Renal pelvis (tissue), 4 donors: ENCODE measurements around the gene GPA33. TPM values are rescaled to one million over a fixed set of nuclear protein-coding genes. Genes with fewer than 3 reads are reported as not detected.
A peak's percentile ranks its signal among the peaks of the same experiment; 100 is the strongest.
"Not testable (repeated sequence)": the region's sequence is repeated elsewhere in the genome, so short reads cannot be mapped to it uniquely, and the experiment has no call there.

Experiments used
- DNase-seq: peaks from one replicate; pipeline ENCODE4 v3.0.0-alpha.2; 2013
- polyA plus RNA-seq, 3 donors: library from polyadenylated mRNA; unstranded; fragments of 120-200 nt; gene quantifications; one replicate each; pipeline ENCODE4 v1.2.1, GENCODE V29; 2013; ENCODE audit not compliant: insufficient read length in 3 of 3

The GPA33 gene
- polyA plus RNA-seq, 3 donors = 0.64 to 1.8 (median 1.8) TPM

DNA sequence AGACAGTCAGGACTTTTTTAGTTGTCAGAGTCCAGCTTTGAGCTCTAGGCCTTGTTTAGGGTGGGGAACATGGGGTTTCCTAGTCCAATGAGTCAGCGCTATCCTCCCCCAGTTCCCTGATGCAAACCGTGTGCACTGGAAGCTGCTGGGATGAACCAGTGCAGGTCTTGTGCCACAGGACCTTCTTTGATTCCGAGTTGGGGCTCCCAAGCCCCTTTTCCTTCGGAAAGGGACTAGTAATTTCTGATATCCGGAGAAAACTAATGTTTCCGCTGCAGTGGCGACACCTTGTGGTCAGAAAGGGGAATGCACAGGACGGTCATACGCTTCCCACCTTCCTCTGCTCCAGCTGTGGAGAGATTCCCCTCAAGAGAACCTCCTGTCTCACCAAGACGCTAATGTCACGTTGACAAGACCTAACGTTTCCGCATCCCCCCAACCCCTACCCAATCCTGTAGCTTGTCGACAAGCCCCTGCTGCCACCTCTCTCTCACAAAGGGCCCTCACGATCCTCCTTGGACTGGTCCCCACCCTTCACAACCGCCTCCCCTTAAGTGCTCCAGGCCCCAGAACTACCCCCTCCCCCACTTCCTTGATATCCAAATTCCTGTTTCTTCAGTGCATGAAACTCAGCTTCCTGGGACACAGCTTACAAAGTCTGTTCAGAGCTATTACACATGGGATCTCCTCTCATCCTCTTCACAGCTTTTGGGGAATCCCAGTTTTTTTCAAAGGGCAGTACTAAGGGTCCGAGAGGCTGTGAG lies 30.9 kb downstream of the GPA33 start:
- peak; percentile 62 for DNase-seq

DNA sequence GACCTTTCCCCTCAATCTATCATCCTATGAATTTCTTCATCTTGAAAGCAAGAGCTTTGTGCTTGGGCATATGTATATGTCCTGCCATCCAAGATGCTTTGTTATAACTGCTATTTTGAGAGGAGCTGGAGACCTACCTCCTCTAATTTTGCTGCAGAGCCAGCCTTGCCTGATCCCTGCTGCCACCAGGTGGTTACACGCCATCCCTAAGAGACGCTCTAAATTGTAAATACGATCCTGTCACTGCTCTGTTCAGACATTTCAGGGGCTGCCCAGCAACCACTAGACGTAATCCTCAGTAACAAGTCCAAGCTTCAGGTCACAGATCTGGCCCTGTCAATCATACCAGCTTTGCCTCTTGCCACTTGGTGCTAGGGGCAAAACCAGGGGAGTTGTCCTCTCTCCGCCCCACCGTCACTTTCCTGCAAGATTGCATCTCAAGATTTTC lies 32.9 kb downstream of the GPA33 start:
- peak; percentile 60 for DNase-seq

GRCh38 chr1:167056529-167057231 lies 33.5 kb downstream of the GPA33 start:
- DNase-seq = no peak

DNA sequence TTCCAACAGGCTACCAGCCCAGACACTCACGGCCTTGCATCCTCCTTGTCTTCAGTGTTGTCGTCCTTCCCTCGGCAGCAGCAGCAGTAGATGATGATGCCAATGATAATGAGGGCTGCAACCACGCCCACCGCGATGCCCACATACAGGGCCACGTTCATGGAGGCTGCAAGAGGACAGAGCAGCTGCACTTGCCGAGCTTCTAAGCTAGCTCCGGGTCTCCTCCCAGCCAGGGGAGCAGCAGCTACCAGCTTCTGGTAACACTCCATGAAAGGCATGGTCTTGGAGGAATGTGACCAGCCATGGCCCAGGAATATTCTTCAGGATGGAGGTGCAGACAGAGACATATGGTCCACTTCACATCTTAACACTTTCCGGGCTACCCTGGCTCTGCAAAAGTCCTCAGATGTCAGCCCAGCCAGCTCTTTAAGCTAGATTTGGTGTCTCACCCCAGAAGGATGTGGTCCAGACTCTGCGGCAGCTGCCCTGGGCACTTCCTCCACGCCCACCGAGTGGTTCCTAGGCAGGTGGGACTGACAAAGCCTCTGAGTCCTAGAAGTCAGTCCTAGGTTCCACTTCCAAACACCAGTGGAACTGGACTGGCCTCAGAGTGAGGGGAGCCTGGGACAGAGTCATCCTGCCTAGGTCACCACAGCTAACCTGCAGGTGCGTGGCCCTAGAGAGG lies 35.1 kb downstream of the GPA33 start:
- DNase-seq = no peak

DNA sequence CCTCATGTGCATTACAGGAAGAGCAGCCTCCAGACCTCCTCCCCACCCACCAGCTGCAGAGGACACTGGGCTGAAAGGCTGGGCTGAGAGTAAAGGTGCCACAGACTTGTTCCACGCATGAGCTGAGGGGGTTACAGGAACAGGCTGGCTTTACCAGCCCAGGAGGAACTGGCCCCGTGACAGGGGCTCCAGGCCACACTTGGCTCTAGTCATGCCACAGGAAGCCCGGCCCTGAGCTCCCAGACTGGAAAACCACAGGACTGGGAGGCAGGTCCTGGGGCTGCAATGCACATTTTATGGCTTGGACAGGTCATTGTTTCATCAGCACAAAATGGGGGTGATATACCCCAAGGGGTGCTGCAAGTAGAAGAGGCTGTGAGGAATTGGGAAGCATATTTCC lies 35.6 kb downstream of the GPA33 start:
- no peak for DNase-seq

- DNase-seq = no peak
Measured at GRCh38 chr1:167052389-167052788, 37.8 kb downstream of the GPA33 start.

DNA sequence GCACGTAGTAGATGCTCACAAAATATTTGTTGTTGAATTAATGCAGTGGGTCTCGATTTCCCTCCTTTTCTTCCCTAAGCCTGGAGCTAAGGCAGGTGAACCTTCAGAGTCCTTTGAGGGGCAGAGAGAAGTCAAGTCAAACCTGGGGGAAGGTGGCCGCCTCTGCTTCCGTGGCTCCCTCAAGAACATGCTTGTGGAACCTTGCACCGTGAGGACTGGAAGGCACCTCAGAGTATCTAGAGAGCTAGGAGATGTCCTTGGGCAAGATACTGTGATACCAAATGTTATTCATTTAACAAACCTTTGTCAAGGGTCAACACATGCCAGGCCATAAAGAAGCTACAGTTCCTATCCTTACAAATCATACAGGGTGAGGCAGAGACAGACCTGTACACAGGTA lies 38.3 kb downstream of the GPA33 start:
- no peak for DNase-seq

GRCh38 chr1:167043752-167044488 lies 46.3 kb downstream of the GPA33 start:
- DNase-seq = peak; percentile 78

- no peak for DNase-seq
Measured at GRCh38 chr1:167033646-167034045, 56.5 kb downstream of the GPA33 start.

GRCh38 chr1:167029553-167029952 lies 60.6 kb downstream of the GPA33 start:
- DNase-seq = not testable (repeated sequence)

- no peak for DNase-seq
Measured at GRCh38 chr1:167022384-167022783, 67.8 kb downstream of the GPA33 start.

- DNase-seq = no peak
Measured at GRCh38 chr1:167016100-167016750, 74.0 kb downstream of the GPA33 start.

GRCh38 chr1:167013108-167013929 lies 76.9 kb downstream of the GPA33 start:
- DNase-seq = no peak

- no peak for DNase-seq
Measured at GRCh38 chr1:167012570-167012969, 77.6 kb downstream of the GPA33 start.

- DNase-seq = no peak
Measured at GRCh38 chr1:167011560-167012191, 78.5 kb downstream of the GPA33 start.

GRCh38 chr1:167003711-167004110 lies 86.5 kb downstream of the GPA33 start:
- no peak for DNase-seq
